Naive thymus-derived CD4-positive, alpha-beta T cell (primary cell): ENCODE results near the gene CHCHD6. TPM values are rescaled to one million over a fixed set of nuclear protein-coding genes. Genes with fewer than 3 reads are reported as not detected.
"Not testable (repeated sequence)": the region's sequence is repeated elsewhere in the genome, so short reads cannot be mapped to it uniquely, and the experiment has no call there.

ENCODE experiments used
- ATAC-seq: fragments of 150-1000 bp; cut with Tn5 transposase; 2 replicates; pipeline ENCODE4 v1.10.0; 2021; ENCODE audit warnings: mild to moderate bottlenecking, moderate library complexity
- CTCF ChIA-PET: fragments of 350-600 bp; sonication (Branson Sonifier 250); formaldehyde crosslinking; loops from one replicate; lab custom pipeline; 2021; ENCODE audit warnings: antibody characterized with exemption; lab: Charles Lee
- POLR2A ChIA-PET: fragments of 350-600 bp; sonication (Branson Sonifier 250); formaldehyde crosslinking; loops from one replicate; lab custom pipeline; 2021; ENCODE audit warnings: antibody characterized with exemption, inconsistent platforms; lab: Charles Lee
- DNase-seq, 9 donors: peaks; one replicate each; pipeline versions ENCODE4 v3.0.0 to v3.0.0-alpha.2; 2020 to 2022; ENCODE audit warnings: mixed read lengths in 1 of 9
- H3K27ac ChIP-seq: one replicate; pipeline ENCODE4 v1.7.0; 2013; ENCODE audit warnings: mild to moderate bottlenecking, low read depth, low read length, moderate library complexity
- H3K27me3 ChIP-seq, 2 donors: one replicate each; pipeline ENCODE4 v1.7.0; 2013; ENCODE audit warnings: low read length in 2 of 2, mild to moderate bottlenecking in 2 of 2, moderate library complexity in 2 of 2; ENCODE audit not compliant: control insufficient read depth in 2 of 2, insufficient read depth in 2 of 2
- H3K36me3 ChIP-seq, 3 experiments: 1 replicate in 2 of 3; 2 replicates in 1 of 3; pipeline ENCODE4 v1.7.0; 2013; ENCODE audit warnings: low read length in 3 of 3, mild to moderate bottlenecking in 3 of 3, moderate library complexity in 1 of 3; ENCODE audit not compliant: insufficient read depth in 3 of 3, control insufficient read depth in 2 of 3
- H3K4me1 ChIP-seq, 2 donors: one replicate each; pipeline ENCODE4 v1.7.0; 2013; ENCODE audit warnings: low read length in 2 of 2, mild to moderate bottlenecking in 2 of 2, moderate library complexity in 1 of 2; ENCODE audit not compliant: control insufficient read depth in 2 of 2, insufficient read depth in 2 of 2
- H3K4me3 ChIP-seq: 2 replicates; pipeline ENCODE4 v1.7.0; 2013; ENCODE audit warnings: mild to moderate bottlenecking, low read length
- H3K9me3 ChIP-seq, 3 experiments: 1 replicate in 2 of 3; 2 replicates in 1 of 3; pipeline ENCODE4 v1.7.0; 2013; ENCODE audit warnings: low read length in 3 of 3; ENCODE audit not compliant: control insufficient read depth in 2 of 3
- H3K27ac Mint-ChIP-seq, 9 donors: one replicate each; pipeline ENCODE4 v1.8.0; 2020 to 2022; ENCODE audit warnings: mixed read lengths in 9 of 9, mild to moderate bottlenecking in 8 of 9, moderate library complexity in 5 of 9, inconsistent platforms in 2 of 9
- H3K27me3 Mint-ChIP-seq, 5 donors: one replicate each; pipeline ENCODE4 v1.8.0; 2021 to 2022; ENCODE audit warnings: mixed read lengths in 5 of 5, mild to moderate bottlenecking in 1 of 5
- H3K36me3 Mint-ChIP-seq, 5 donors: one replicate each; pipeline ENCODE4 v1.8.0; 2020 to 2022; ENCODE audit warnings: mixed read lengths in 5 of 5, mild to moderate bottlenecking in 3 of 5, inconsistent platforms in 1 of 5
- H3K4me1 Mint-ChIP-seq, 7 donors: one replicate each; pipeline ENCODE4 v1.8.0; 2020 to 2022; ENCODE audit warnings: mixed read lengths in 7 of 7, mild to moderate bottlenecking in 3 of 7, inconsistent platforms in 1 of 7
- H3K4me3 Mint-ChIP-seq, 10 donors: one replicate each; pipeline ENCODE4 v1.8.0; 2020 to 2022; ENCODE audit warnings: mild to moderate bottlenecking in 10 of 10, mixed read lengths in 10 of 10, moderate library complexity in 6 of 10, inconsistent platforms in 2 of 10
- H3K9me3 Mint-ChIP-seq, 11 donors: one replicate each; pipeline ENCODE4 v1.8.0; 2020 to 2022; ENCODE audit warnings: mixed read lengths in 11 of 11, mild to moderate bottlenecking in 4 of 11, inconsistent platforms in 1 of 11, moderate library complexity in 1 of 11
- intact Hi-C, 2 donors: fragments of 100-400 bp; cut with micrococcal nuclease; formaldehyde crosslinking; loops; one replicate each; pipeline ENCODE4 v1.15.1; 2023
- polyA plus RNA-seq, 2 donors: library from polyadenylated mRNA; unstranded; fragments of 300-500 nt; fragmentation: Illumina TruSeq; gene quantifications; one replicate each; pipeline ENCODE4 v1.2.3, GENCODE V29; 2021
- total RNA-seq, 6 experiments: library from RNA in 5 of 6; stranded (reverse) in 5 of 6; gene quantifications; 1 replicate in 5 of 6; 2 replicates in 1 of 6; pipeline ENCODE4 v1.2.3 and lab custom pipeline; 2021 to 2026

CHCHD6 gene
- total and polyA plus RNA-seq, 7 experiments from 2014 or later = 5.4 to 15.1 (median 11.0) TPM

GRCh38 chr3:126784254-126784653, 80.2 kb downstream of the CHCHD6 start:
- Mint-ChIP-seq H3K4me1 (peaks cover 4 to 20% (median 9%) of the 10 kb centered on the region in 7 donors), H3K36me3 (peaks cover 0 to 58% (median 43%) of the 10 kb centered on the region in 5 donors), H3K27ac (no peak overlapping the region), H3K4me3 (no peak overlapping the region), H3K9me3 (peaks cover 0 to 19% (median 8%) of the 10 kb centered on the region in 11 donors), H3K27me3 (no peaks in the 10 kb centered on the region)
- intact Hi-C loops = no loop called here
- no peaks in the 10 kb centered on the region for H3K27me3 ChIP-seq
- DNase-seq = no peak
- H3K36me3 ChIP-seq = peaks cover 0 to 11% (median 0%) of the 10 kb centered on the region in 3 experiments
- POLR2A ChIA-PET = no interaction called here
- no peak overlapping the region for H3K4me3 ChIP-seq
- no peak overlapping the region for H3K27ac ChIP-seq
- CTCF ChIA-PET = no interaction called here
- no peaks in the 10 kb centered on the region for H3K4me1 ChIP-seq
- no peak for ATAC-seq
- no peaks in the 10 kb centered on the region for H3K9me3 ChIP-seq

DNA sequence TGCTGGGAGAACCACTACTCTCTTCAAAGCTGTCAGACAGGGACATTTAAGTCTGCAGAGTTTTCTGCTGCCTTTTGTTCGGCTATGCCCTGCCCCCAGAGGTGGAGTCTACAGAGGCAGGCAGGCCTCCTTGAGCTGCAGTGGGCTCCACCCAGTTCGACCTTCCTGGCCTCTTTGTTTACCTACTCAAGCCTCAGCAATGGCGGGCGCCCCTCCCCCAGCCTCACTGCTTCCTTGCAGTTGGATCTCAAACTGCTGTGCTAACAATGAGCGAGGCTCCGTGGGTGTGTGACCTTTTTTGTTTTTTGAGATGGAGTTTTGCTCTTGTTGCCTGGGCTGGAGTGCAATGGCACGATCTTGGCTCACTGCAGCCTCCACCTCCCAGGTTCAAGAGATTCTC, 87.3 kb downstream of the CHCHD6 start:
- Mint-ChIP-seq H3K4me1 (peaks cover 0 to 12% (median 7%) of the 10 kb centered on the region in 7 donors), H3K9me3 (peaks cover 7 to 52% (median 30%) of the 10 kb centered on the region in 11 donors), H3K36me3 (peaks cover 3 to 56% (median 33%) of the 10 kb centered on the region in 5 donors)
- intact Hi-C loops, H3K27ac ChIP-seq, H3K27me3 ChIP-seq, DNase-seq, H3K27ac Mint-ChIP-seq, POLR2A ChIA-PET, ATAC-seq, H3K4me3 ChIP-seq, H3K4me1 ChIP-seq, CTCF ChIA-PET, H3K4me3 Mint-ChIP-seq, H3K27me3 Mint-ChIP-seq, H3K9me3 ChIP-seq, H3K36me3 ChIP-seq: not testable (repeated sequence)

DNA sequence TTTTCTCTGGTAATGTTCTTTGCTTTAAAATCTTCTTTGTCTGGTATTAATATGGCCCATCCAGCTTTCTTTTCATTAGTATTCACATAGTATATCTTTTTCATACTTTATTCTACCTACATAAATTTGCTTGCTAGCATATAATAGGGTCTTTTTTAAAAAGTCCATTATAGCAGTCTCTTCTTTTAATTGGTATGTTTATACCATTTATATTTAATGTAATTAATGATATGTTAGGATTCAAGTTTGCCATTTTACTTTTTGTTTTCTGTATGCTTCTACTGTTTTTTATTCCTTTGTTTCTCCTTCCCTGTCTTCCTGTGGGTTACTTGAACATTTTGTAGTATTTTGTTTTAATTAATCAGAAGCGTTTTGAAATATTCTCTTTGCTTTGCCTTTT, 89.0 kb downstream of the CHCHD6 start:
- intact Hi-C loops = no loop called here
- ChIA-PET POLR2A (no interaction called here), CTCF (no interaction called here)
- Histone ChIP-seq H3K27me3 (no peaks in the 10 kb centered on the region), H3K9me3 (no peaks in the 10 kb centered on the region), H3K4me3 (no peak overlapping the region), H3K4me1 (no peaks in the 10 kb centered on the region), H3K27ac (no peak overlapping the region), H3K36me3 (peaks cover 0 to 4% (median 0%) of the 10 kb centered on the region in 3 experiments)
- peaks cover 3 to 68% (median 43%) of the 10 kb centered on the region in 5 donors for H3K36me3 Mint-ChIP-seq
- no peaks in the 10 kb centered on the region for H3K27me3 Mint-ChIP-seq
- peaks cover 0 to 12% (median 8%) of the 10 kb centered on the region in 7 donors for H3K4me1 Mint-ChIP-seq
- H3K9me3 Mint-ChIP-seq = peaks cover 7 to 55% (median 28%) of the 10 kb centered on the region in 11 donors
- ATAC-seq = no peak
- DNase-seq = no peak
- no peak overlapping the region for H3K4me3 Mint-ChIP-seq
- H3K27ac Mint-ChIP-seq = no peak overlapping the region

DNA sequence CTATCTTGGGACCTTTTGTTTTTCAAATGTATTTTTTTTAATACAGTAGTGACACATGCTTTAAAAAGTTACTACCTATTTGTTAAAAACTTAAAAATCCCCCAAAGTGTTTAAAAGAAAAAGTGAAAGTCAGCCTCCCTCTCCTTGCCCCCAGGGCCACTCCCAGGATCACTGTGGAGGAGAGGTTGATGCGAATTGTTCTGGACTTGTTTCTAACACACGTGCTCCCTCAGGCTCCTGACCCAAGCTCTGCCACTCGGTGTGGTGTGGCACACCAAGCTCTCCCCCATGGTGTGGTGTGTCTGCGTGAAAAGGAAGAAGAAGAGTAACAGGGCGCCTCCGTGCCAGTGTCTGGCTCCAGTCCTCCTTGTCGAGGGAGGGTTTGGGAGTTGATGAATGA, 93.5 kb downstream of the CHCHD6 start:
- H3K4me3 Mint-ChIP-seq = no peak overlapping the region
- ChIA-PET POLR2A (no interaction called here), CTCF (no interaction called here)
- peaks cover 0 to 6% (median 3%) of the 10 kb centered on the region in 7 donors for H3K4me1 Mint-ChIP-seq
- Histone ChIP-seq H3K36me3 (peaks cover 0 to 8% (median 0%) of the 10 kb centered on the region in 3 experiments), H3K4me1 (no peaks in the 10 kb centered on the region), H3K27me3 (no peaks in the 10 kb centered on the region), H3K9me3 (no peaks in the 10 kb centered on the region), H3K4me3 (no peak overlapping the region), H3K27ac (no peak overlapping the region)
- ATAC-seq (no peak), DNase-seq (no peak)
- no peaks in the 10 kb centered on the region for H3K27me3 Mint-ChIP-seq
- H3K36me3 Mint-ChIP-seq = peaks cover 8 to 72% (median 52%) of the 10 kb centered on the region in 5 donors
- peaks cover 9 to 38% (median 19%) of the 10 kb centered on the region in 11 donors for H3K9me3 Mint-ChIP-seq
- intact Hi-C loops = no loop called here
- no peak overlapping the region for H3K27ac Mint-ChIP-seq

DNA sequence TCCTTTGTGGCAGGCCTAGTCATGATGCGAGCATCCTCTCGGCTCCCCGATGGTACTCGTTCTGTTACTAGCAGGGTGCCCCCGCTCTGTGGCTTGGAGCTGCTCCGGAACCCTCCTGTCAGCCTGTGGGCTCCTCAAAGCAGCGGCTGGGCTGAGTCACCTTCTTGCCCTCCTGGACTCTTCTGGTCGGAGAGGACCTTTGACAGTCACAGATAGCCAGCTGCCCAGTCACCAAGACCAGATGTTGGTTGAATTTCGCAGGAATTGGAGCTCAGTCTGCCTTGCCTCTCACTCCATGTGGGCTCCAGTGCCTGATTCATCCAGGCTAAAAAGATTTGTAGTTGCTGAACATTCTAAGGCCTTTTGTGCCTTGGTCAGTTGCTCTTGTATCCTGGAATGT, 94.5 kb downstream of the CHCHD6 start:
- H3K36me3 Mint-ChIP-seq = peaks cover 6 to 62% (median 42%) of the 10 kb centered on the region in 5 donors
- no peak overlapping the region for H3K27ac Mint-ChIP-seq
- H3K9me3 Mint-ChIP-seq = peaks cover 3 to 28% (median 16%) of the 10 kb centered on the region in 11 donors
- Histone ChIP-seq H3K27ac (no peak overlapping the region), H3K27me3 (no peaks in the 10 kb centered on the region), H3K9me3 (no peaks in the 10 kb centered on the region), H3K4me1 (no peaks in the 10 kb centered on the region), H3K36me3 (peaks cover 0 to 8% (median 0%) of the 10 kb centered on the region in 3 experiments), H3K4me3 (no peak overlapping the region)
- intact Hi-C loops = no loop called here
- CTCF ChIA-PET = no interaction called here
- POLR2A ChIA-PET = no interaction called here
- ATAC-seq = no peak
- H3K4me3 Mint-ChIP-seq = no peak overlapping the region
- no peak for DNase-seq
- H3K27me3 Mint-ChIP-seq = no peaks in the 10 kb centered on the region
- H3K4me1 Mint-ChIP-seq = peaks cover 0 to 5% (median 0%) of the 10 kb centered on the region in 7 donors

- DNase-seq = no peak
- Histone ChIP-seq H3K36me3 (peaks cover 0 to 8% (median 0%) of the 10 kb centered on the region in 3 experiments), H3K27me3 (no peaks in the 10 kb centered on the region), H3K4me3 (no peak overlapping the region), H3K27ac (no peak overlapping the region), H3K4me1 (no peaks in the 10 kb centered on the region), H3K9me3 (no peaks in the 10 kb centered on the region)
- Mint-ChIP-seq H3K9me3 (peaks cover 3 to 23% (median 14%) of the 10 kb centered on the region in 11 donors), H3K36me3 (peaks cover 6 to 58% (median 37%) of the 10 kb centered on the region in 5 donors), H3K4me1 (peaks cover 0 to 5% (median 0%) of the 10 kb centered on the region in 7 donors), H3K4me3 (no peak overlapping the region), H3K27ac (no peak overlapping the region), H3K27me3 (no peaks in the 10 kb centered on the region)
- intact Hi-C loops = no loop called here
- POLR2A ChIA-PET = no interaction called here
- ATAC-seq = no peak
- CTCF ChIA-PET = no interaction called here
Observed at GRCh38 chr3:126799099-126799498, 95.1 kb downstream of the CHCHD6 start.

- H3K4me1 Mint-ChIP-seq = not testable (repeated sequence)
Observed at GRCh38 chr3:126801312-126801711, 97.3 kb downstream of the CHCHD6 start.

More at GRCh38 chr3:126801312-126801711, 97.3 kb downstream of the CHCHD6 start:
- ATAC-seq, H3K27me3 ChIP-seq, intact Hi-C loops, H3K4me3 ChIP-seq, DNase-seq, H3K27me3 Mint-ChIP-seq, POLR2A ChIA-PET, H3K27ac Mint-ChIP-seq, H3K4me1 ChIP-seq, H3K4me3 Mint-ChIP-seq, H3K36me3 ChIP-seq, H3K27ac ChIP-seq, H3K9me3 ChIP-seq, CTCF ChIA-PET: not testable (repeated sequence)
- H3K36me3 Mint-ChIP-seq = peaks cover 6 to 43% (median 37%) of the 10 kb centered on the region in 5 donors
- H3K9me3 Mint-ChIP-seq = peaks cover 3 to 23% (median 14%) of the 10 kb centered on the region in 11 donors
